IMR-90 (cell line): ENCODE measurements around the gene ARSA. TPM values are rescaled to one million over a fixed set of nuclear protein-coding genes. Genes with fewer than 3 reads are reported as not detected.

ENCODE experiments used
- ATAC-seq: fragments of 200-7000 bp; cut with Tn5 transposase; 2 replicates; pipeline ENCODE4 v1.9.1; 2020; ENCODE audit warnings: low read depth, mild to moderate bottlenecking, moderate library complexity
- BruUV-seq: library from RNA; stranded (reverse); fragments of 400-500 nt; replicated peaks from 2 replicates; lab custom pipeline; 2021; lab: Mats Ljungman, UMichigan
- CTCF ChIA-PET: fragments of 300-600 bp; formaldehyde crosslinking; extraction: SDS; loops from one replicate; lab custom pipeline; 2021; ENCODE audit warnings: antibody characterized with exemption; lab: Yijun Ruan, JAX
- POLR2A ChIA-PET: fragments of 300-600 bp; sonication (Branson Sonifier 250); formaldehyde crosslinking; loops from one replicate; lab custom pipeline; 2022; ENCODE audit warnings: antibody characterized with exemption; ENCODE audit not compliant: unreplicated experiment; lab: Charles Lee
- DNase-seq: peaks from one replicate; pipeline ENCODE4 v3.0.0; 2013
- H2AFZ ChIP-seq: replicated peaks from 2 replicates; pipeline ENCODE3; 2013; ENCODE audit warnings: low read length, mild to moderate bottlenecking; ENCODE audit not compliant: poor library complexity
- H2AK5ac ChIP-seq: 2 replicates; pipeline ENCODE4 v1.6.1; 2013; ENCODE audit warnings: low read depth, low read length, inconsistent platforms
- H2AK9ac ChIP-seq: replicated peaks from 2 replicates; pipeline ENCODE3; 2013; ENCODE audit warnings: mild to moderate bottlenecking, low read depth, low read length, moderate library complexity; ENCODE audit not compliant: poor library complexity
- H2BK120ac ChIP-seq: 2 replicates; pipeline ENCODE4 v1.6.1; 2013; ENCODE audit warnings: low read depth, low read length, inconsistent platforms
- H2BK15ac ChIP-seq: 3 replicates; pipeline ENCODE4 v1.6.1; 2013; ENCODE audit warnings: low read depth, low read length, inconsistent platforms
- H2BK20ac ChIP-seq: 2 replicates; pipeline ENCODE4 v1.6.1; 2013; ENCODE audit warnings: low read depth, mild to moderate bottlenecking, inconsistent platforms, low read length, moderate library complexity
- H2BK5ac ChIP-seq: 2 replicates; pipeline ENCODE4 v1.6.1; 2013; ENCODE audit warnings: mild to moderate bottlenecking, low read depth, low read length, inconsistent platforms; ENCODE audit not compliant: poor library complexity, severe bottlenecking
- H3K14ac ChIP-seq: replicated peaks from 2 replicates; pipeline ENCODE4 v1.6.1; 2013; ENCODE audit warnings: low read depth, low read length, inconsistent platforms
- H3K18ac ChIP-seq: 2 replicates; pipeline ENCODE4 v1.6.1; 2013; ENCODE audit warnings: low read depth, low read length, control low read depth
- H3K23ac ChIP-seq: 2 replicates; pipeline ENCODE4 v1.6.1; 2013; ENCODE audit warnings: low read depth, low read length, inconsistent platforms
- H3K27ac ChIP-seq: 2 replicates; pipeline ENCODE4 v1.5.1; 2013; ENCODE audit warnings: mild to moderate bottlenecking, control low read depth, low read length; ENCODE audit not compliant: insufficient read depth
- H3K27me3 ChIP-seq: 2 replicates; pipeline ENCODE4 v1.6.1; 2013; ENCODE audit warnings: low read length; ENCODE audit not compliant: control insufficient read depth, insufficient read depth
- H3K36me3 ChIP-seq: 2 replicates; pipeline ENCODE4 v1.6.1; 2013; ENCODE audit warnings: low read length, mixed read lengths; ENCODE audit not compliant: control insufficient read depth, insufficient read depth
- H3K4ac ChIP-seq: 2 replicates; pipeline ENCODE4 v1.6.1; 2013; ENCODE audit warnings: low read depth, low read length, inconsistent platforms
- H3K4me1 ChIP-seq: 2 replicates; pipeline ENCODE4 v1.6.1; 2013; ENCODE audit warnings: low read length, mixed read lengths; ENCODE audit not compliant: control insufficient read depth, insufficient read depth
- H3K4me2 ChIP-seq: 2 replicates; pipeline ENCODE4 v1.6.1; 2013; ENCODE audit warnings: low read depth, mild to moderate bottlenecking, control low read depth, low read length, moderate library complexity
- H3K4me3 ChIP-seq: 2 replicates; pipeline ENCODE4 v1.5.1; 2013; ENCODE audit warnings: low read depth, mild to moderate bottlenecking, control low read depth, low read length, moderate library complexity; ENCODE audit not compliant: insufficient read depth
- H3K56ac ChIP-seq: 2 replicates; pipeline ENCODE4 v1.6.1; 2013; ENCODE audit warnings: low read length, inconsistent platforms; ENCODE audit not compliant: insufficient read depth; ENCODE audit errors: extremely low read depth
- H3K79me1 ChIP-seq, 2 experiments: 2 replicates each; pipeline ENCODE4 v1.6.1; 2013; ENCODE audit warnings: low read length in 2 of 2, inconsistent platforms in 1 of 2, low read depth in 1 of 2
- H3K9ac ChIP-seq: 2 replicates; pipeline ENCODE4 v1.6.1; 2013; ENCODE audit warnings: low read depth, low read length, control low read depth
- H3K9me1 ChIP-seq: 2 replicates; pipeline ENCODE4 v1.6.1; 2013; ENCODE audit warnings: low read length, inconsistent platforms; ENCODE audit not compliant: insufficient read depth
- H3K9me3 ChIP-seq: 2 replicates; pipeline ENCODE4 v1.6.1; 2013; ENCODE audit warnings: low read length; ENCODE audit not compliant: control insufficient read depth, insufficient read depth
- H4K20me1 ChIP-seq: 2 replicates; pipeline ENCODE4 v1.6.1; 2013; ENCODE audit warnings: low read length, inconsistent platforms; ENCODE audit not compliant: insufficient read depth
- H4K5ac ChIP-seq: 2 replicates; pipeline ENCODE4 v1.6.1; 2013; ENCODE audit warnings: mild to moderate bottlenecking, low read depth, low read length, control low read depth
- H4K8ac ChIP-seq, 2 experiments: 2 replicates each; pipeline ENCODE4 v1.6.1; 2013; ENCODE audit warnings: low read depth in 2 of 2, low read length in 2 of 2, control low read depth in 1 of 2, inconsistent platforms in 1 of 2
- H4K91ac ChIP-seq: 2 replicates; pipeline ENCODE4 v1.6.1; 2013; ENCODE audit warnings: low read depth, low read length, inconsistent platforms; ENCODE audit not compliant: insufficient read depth
- BHLHE40 ChIP-seq: fragments of 150-350 bp; IDR thresholded peaks from 2 replicates; pipeline ENCODE4 v1.6.1; 2016; ENCODE audit warnings: mild to moderate bottlenecking, low read depth, low read length
- CEBPB ChIP-seq: IDR thresholded peaks from 2 replicates; pipeline ENCODE4 v1.6.1; 2012; ENCODE audit warnings: low read depth, low read length, improper control_type of control experiment
- CHD1 ChIP-seq: IDR thresholded peaks from 2 replicates; pipeline ENCODE4 v1.6.1; 2012; ENCODE audit warnings: low read depth, low read length, improper control_type of control experiment
- CTCF ChIP-seq: conservative IDR thresholded peaks from 2 replicates; pipeline ENCODE4 v1.5.1; 2012; ENCODE audit warnings: mild to moderate bottlenecking, low read depth, low read length, improper control_type of control experiment
- FOS ChIP-seq: fragments of 150-350 bp; IDR thresholded peaks from 2 replicates; pipeline ENCODE4 v1.6.1; 2016; ENCODE audit warnings: low read depth, low read length
- MAFK ChIP-seq: IDR thresholded peaks from 2 replicates; pipeline ENCODE4 v1.6.1; 2012; ENCODE audit warnings: low read depth, low read length, improper control_type of control experiment
- MAZ ChIP-seq: IDR thresholded peaks from 2 replicates; pipeline ENCODE4 v1.6.1; 2012; ENCODE audit warnings: low read depth, mild to moderate bottlenecking, low read length, improper control_type of control experiment, moderate library complexity, borderline replicate concordance
- MXI1 ChIP-seq: IDR thresholded peaks from 2 replicates; pipeline ENCODE4 v1.6.1; 2012; ENCODE audit warnings: low read depth, mild to moderate bottlenecking, low read length, moderate library complexity, borderline replicate concordance
- NFE2L2 ChIP-seq: fragments of 150-350 bp; IDR thresholded peaks from 2 replicates; pipeline ENCODE4 v1.6.1; 2016; ENCODE audit warnings: low read depth, mild to moderate bottlenecking, low read length
- POLR2A ChIP-seq: IDR thresholded peaks from 2 replicates; pipeline ENCODE4 v1.6.1; 2012; ENCODE audit warnings: mild to moderate bottlenecking, low read depth, low read length
- RAD21 ChIP-seq: IDR thresholded peaks from 2 replicates; pipeline ENCODE4 v1.6.1; 2012; ENCODE audit warnings: low read length, improper control_type of control experiment
- RCOR1 ChIP-seq: IDR thresholded peaks from 2 replicates; pipeline ENCODE4 v1.6.1; 2012; ENCODE audit warnings: mild to moderate bottlenecking, low read length, improper control_type of control experiment; ENCODE audit not compliant: insufficient replicate concordance
- RFX5 ChIP-seq: IDR thresholded peaks from 2 replicates; pipeline ENCODE4 v1.8.0; 2012; ENCODE audit warnings: low read depth, mild to moderate bottlenecking, low read length, moderate library complexity
- SMC3 ChIP-seq: fragments of 150-350 bp; IDR thresholded peaks from 2 replicates; pipeline ENCODE4 v1.6.1; 2016; ENCODE audit warnings: low read depth, mild to moderate bottlenecking, antibody characterized with exemption, low read length, moderate library complexity
- WGBS, 2 experiments: methylation state at CpG; one replicate each; pipeline versions ENCODE4 v1.1.5 to v1.1.7; 2013; ENCODE audit warnings: missing lambda C conversion rate in 2 of 2; ENCODE audit not compliant: insufficient read length in 1 of 2; ENCODE audit errors: extremely low coverage in 2 of 2; 5-methylcytosine and 5-hydroxymethylcytosine counted together
- dilution Hi-C: fragments of 300-500 bp; cut with HindIII; formaldehyde crosslinking; loops from one replicate; pipeline ENCODE4 v1.14.3; 2018; ENCODE audit warnings: low sequenced_read_pairs; ENCODE audit not compliant: unreplicated experiment
- in situ Hi-C: fragments of 300-500 bp; cut with MboI; formaldehyde crosslinking; loops from 3 replicates; pipeline ENCODE4 v1.14.3; 2019; ENCODE audit warnings: low sequenced_read_pairs, inconsistent platforms, mixed read lengths
- intact Hi-C: fragments of 100-400 bp; cut with micrococcal nuclease; formaldehyde crosslinking; loops from 2 replicates; pipeline ENCODE4 v1.10.0; 2022
- polyA plus RNA-seq, 3 experiments: library from polyadenylated mRNA; depleted of rRNA; stranded (reverse); fragments of >200 nt; gene quantifications; 2 replicates each; pipeline ENCODE4 v1.2.3, GENCODE V29; 2012; ENCODE audit warnings: low replicate concordance in 1 of 3
- total RNA-seq: library from RNA; depleted of rRNA; stranded (reverse); fragments of >200 nt; gene quantifications from 2 replicates; pipeline ENCODE4 v1.2.3, GENCODE V29; 2012
- TF ChIP-seq, protein P1 (sequence below): fragments of 150-350 bp; IDR thresholded peaks from 2 replicates; pipeline ENCODE4 v1.6.1; 2016; ENCODE audit warnings: low read depth, mild to moderate bottlenecking, low read length, moderate library complexity, borderline replicate concordance
- TF ChIP-seq, protein P2 (sequence below): fragments of 150-350 bp; IDR thresholded peaks from 2 replicates; pipeline ENCODE4 v1.6.1; 2017; ENCODE audit warnings: mild to moderate bottlenecking, antibody characterized with exemption, low read length, low read depth

The ARSA gene
- total and polyA plus RNA-seq, 2 of the 4 experiments (the other 2 are of a cell fraction): 3.4 to 24.2 TPM

- H2AK9ac ChIP-seq: no peak overlapping the region
- TF ChIP-seq FOS (no peak), CTCF (no peak), CEBPB (no peak), MXI1 (no peak), MAZ (no peak), POLR2A (no peak), RCOR1 (no peak), MAFK (no peak), NFE2L2 (no peak), RFX5 (no peak), SMC3 (no peak), CHD1 (no peak), BHLHE40 (no peak), RAD21 (no peak)
- TF ChIP-seq, protein P1, sequence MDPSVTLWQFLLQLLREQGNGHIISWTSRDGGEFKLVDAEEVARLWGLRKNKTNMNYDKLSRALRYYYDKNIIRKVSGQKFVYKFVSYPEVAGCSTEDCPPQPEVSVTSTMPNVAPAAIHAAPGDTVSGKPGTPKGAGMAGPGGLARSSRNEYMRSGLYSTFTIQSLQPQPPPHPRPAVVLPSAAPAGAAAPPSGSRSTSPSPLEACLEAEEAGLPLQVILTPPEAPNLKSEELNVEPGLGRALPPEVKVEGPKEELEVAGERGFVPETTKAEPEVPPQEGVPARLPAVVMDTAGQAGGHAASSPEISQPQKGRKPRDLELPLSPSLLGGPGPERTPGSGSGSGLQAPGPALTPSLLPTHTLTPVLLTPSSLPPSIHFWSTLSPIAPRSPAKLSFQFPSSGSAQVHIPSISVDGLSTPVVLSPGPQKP: no peak
- TF ChIP-seq, protein P2, sequence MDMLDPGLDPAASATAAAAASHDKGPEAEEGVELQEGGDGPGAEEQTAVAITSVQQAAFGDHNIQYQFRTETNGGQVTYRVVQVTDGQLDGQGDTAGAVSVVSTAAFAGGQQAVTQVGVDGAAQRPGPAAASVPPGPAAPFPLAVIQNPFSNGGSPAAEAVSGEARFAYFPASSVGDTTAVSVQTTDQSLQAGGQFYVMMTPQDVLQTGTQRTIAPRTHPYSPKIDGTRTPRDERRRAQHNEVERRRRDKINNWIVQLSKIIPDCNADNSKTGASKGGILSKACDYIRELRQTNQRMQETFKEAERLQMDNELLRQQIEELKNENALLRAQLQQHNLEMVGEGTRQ: no peak
- POLR2A ChIA-PET: no interaction called here
- H3K23ac ChIP-seq: no peak overlapping the region
- no peak overlapping the region for H3K4ac ChIP-seq
- no peaks in the 10 kb centered on the region for H3K9me1 ChIP-seq
- H3K14ac ChIP-seq: no peak overlapping the region
- intact Hi-C loops (no loop called here), dilution Hi-C loops (no loop called here), in situ Hi-C loops (no loop called here)
- 91% methylated on average over 7 of the region's 12 CpGs; no CpG with 5 or more reads in 1 of the 2 experiments for WGBS, 2 experiments
- H4K8ac ChIP-seq: no peak overlapping the region
- H2BK120ac ChIP-seq: no peak overlapping the region
- CTCF ChIA-PET: no interaction called here
- no peak overlapping the region for H2BK5ac ChIP-seq
- ATAC-seq (no peak), DNase-seq (no peak)
- no peak overlapping the region for H3K4me2 ChIP-seq
- H3K36me3 ChIP-seq: no peaks in the 10 kb centered on the region
- no peak overlapping the region for H2BK15ac ChIP-seq
- H3K9me3 ChIP-seq: no peaks in the 10 kb centered on the region
- no peak overlapping the region for H2AK5ac ChIP-seq
- H3K18ac ChIP-seq: no peak overlapping the region
- no peak overlapping the region for H4K5ac ChIP-seq
- peaks cover 10% of the 10 kb centered on the region for H3K27me3 ChIP-seq
- no peak overlapping the region for H4K91ac ChIP-seq
- no peaks in the 10 kb centered on the region for H4K20me1 ChIP-seq
- no peak overlapping the region for H2AFZ ChIP-seq
- no peak overlapping the region for H3K56ac ChIP-seq
- H3K9ac ChIP-seq: no peak overlapping the region
- no TSS peak for BruUV-seq
- H3K27ac ChIP-seq: no peak overlapping the region
- H3K4me3 ChIP-seq: no peak overlapping the region
- H3K79me1 ChIP-seq: no peaks in the 10 kb centered on the region
- H2BK20ac ChIP-seq: no peak overlapping the region
- H3K4me1 ChIP-seq: no peaks in the 10 kb centered on the region
Observed at GRCh38 chr22:50665212-50665611, 37.3 kb upstream of the ARSA start.
